Mesendoderm (in vitro differentiated cells): ENCODE results near the gene THBS4.
A peak's percentile ranks its signal among the peaks of the same experiment; 100 is the strongest.

ENCODE experiments used
- DNase-seq: peaks from one replicate; pipeline ENCODE4 v3.0.0; 2013
- H2AK5ac ChIP-seq: 2 replicates; pipeline ENCODE4 v1.6.1; 2013; ENCODE audit warnings: low read length, inconsistent platforms
- H2BK120ac ChIP-seq: 2 replicates; pipeline ENCODE4 v1.6.1; 2013; ENCODE audit warnings: low read depth, mild to moderate bottlenecking, low read length, moderate library complexity, mixed read lengths
- H2BK15ac ChIP-seq: replicated peaks from 2 replicates; pipeline ENCODE4 v1.6.1; 2013; ENCODE audit warnings: low read depth, mild to moderate bottlenecking, moderate library complexity
- H2BK5ac ChIP-seq: 2 replicates; pipeline ENCODE4 v1.6.1; 2013; ENCODE audit warnings: low read length, inconsistent platforms
- H3K18ac ChIP-seq: 2 replicates; pipeline ENCODE4 v1.6.1; 2013; ENCODE audit warnings: mild to moderate bottlenecking, low read length, mixed read lengths
- H3K23ac ChIP-seq: one replicate; pipeline ENCODE4 v1.6.1; 2013; ENCODE audit warnings: low read length
- H3K27ac ChIP-seq: 2 replicates; pipeline ENCODE4 v1.5.1; 2013; ENCODE audit warnings: low read depth, mild to moderate bottlenecking, inconsistent platforms, low read length, moderate library complexity
- H3K27me3 ChIP-seq: 2 replicates; pipeline ENCODE4 v1.6.1; 2013; ENCODE audit warnings: low read length, control low read depth, mild to moderate bottlenecking, inconsistent platforms; ENCODE audit not compliant: insufficient read depth, poor library complexity
- H3K36me3 ChIP-seq: 2 replicates; pipeline ENCODE4 v1.6.1; 2013; ENCODE audit warnings: low read length, inconsistent platforms; ENCODE audit not compliant: control insufficient read depth, insufficient read depth
- H3K4ac ChIP-seq: one replicate; pipeline ENCODE4 v1.6.1; 2013; ENCODE audit warnings: low read depth, mild to moderate bottlenecking, low read length, moderate library complexity
- H3K4me1 ChIP-seq: 2 replicates; pipeline ENCODE4 v1.6.1; 2013; ENCODE audit warnings: low read depth, low read length, inconsistent platforms; ENCODE audit not compliant: control insufficient read depth
- H3K4me2 ChIP-seq: 2 replicates; pipeline ENCODE4 v1.6.1; 2013; ENCODE audit warnings: low read length
- H3K4me3 ChIP-seq: 2 replicates; pipeline ENCODE4 v1.5.1; 2013; ENCODE audit warnings: mild to moderate bottlenecking, low read length
- H3K56ac ChIP-seq: one replicate; pipeline ENCODE4 v1.6.1; 2013; ENCODE audit warnings: low read length
- H3K79me1 ChIP-seq: 2 replicates; pipeline ENCODE4 v1.6.1; 2013; ENCODE audit warnings: low read length, inconsistent platforms
- H3K79me2 ChIP-seq: 2 replicates; pipeline ENCODE4 v1.6.1; 2013; ENCODE audit warnings: mild to moderate bottlenecking, low read length; ENCODE audit not compliant: control insufficient read depth, insufficient read depth
- H3K9ac ChIP-seq: 2 replicates; pipeline ENCODE4 v1.6.1; 2013; ENCODE audit warnings: low read length, inconsistent platforms
- H4K5ac ChIP-seq: one replicate; pipeline ENCODE4 v1.6.1; 2013; ENCODE audit warnings: low read length
- H4K8ac ChIP-seq: one replicate; pipeline ENCODE4 v1.6.1; 2013; ENCODE audit warnings: low read depth, mild to moderate bottlenecking, control low read depth, low read length, moderate library complexity
- WGBS: extraction: QIAGEN DNeasy Blood & Tissue Kit; methylation state at CpG from one replicate; pipeline ENCODE4 v1.1.7; 2013; ENCODE audit warnings: low lambda C conversion rate, missing lambda C conversion rate; ENCODE audit not compliant: insufficient coverage; ENCODE audit errors: extremely low coverage; 5-methylcytosine and 5-hydroxymethylcytosine counted together

THBS4 gene

GRCh38 chr5:80054682-80055081, 19.5 kb downstream of the THBS4 start:
- Histone ChIP-seq H2BK5ac (no peak overlapping the region), H3K23ac (no peak overlapping the region), H3K4me2 (no peak overlapping the region), H3K4me1 (no peaks in the 10 kb centered on the region), H2AK5ac (no peak overlapping the region), H3K4ac (no peak overlapping the region), H2BK15ac (no peak overlapping the region), H3K18ac (no peak overlapping the region), H2BK120ac (no peak overlapping the region), H3K79me2 (no peaks in the 10 kb centered on the region), H3K36me3 (no peaks in the 10 kb centered on the region), H3K27me3 (no peaks in the 10 kb centered on the region), H3K9ac (no peak overlapping the region), H3K4me3 (no peak overlapping the region), H3K27ac (no peak overlapping the region), H3K56ac (no peak overlapping the region), H4K5ac (no peak overlapping the region), H4K8ac (no peak overlapping the region), H3K79me1 (no peaks in the 10 kb centered on the region)
- no CpG with 5 or more reads among the region's 5 CpGs for WGBS
- no peak for DNase-seq

- Histone ChIP-seq H3K4me3 (no peak overlapping the region), H3K79me2 (no peaks in the 10 kb centered on the region), H2BK5ac (no peak overlapping the region), H2AK5ac (no peak overlapping the region), H3K56ac (no peak overlapping the region), H3K27ac (no peak overlapping the region), H3K23ac (peak overlapping the region; percentile 66), H3K18ac (no peak overlapping the region), H4K5ac (no peak overlapping the region), H3K4me1 (no peaks in the 10 kb centered on the region), H3K9ac (no peak overlapping the region), H3K4me2 (no peak overlapping the region), H3K79me1 (no peaks in the 10 kb centered on the region), H3K27me3 (no peaks in the 10 kb centered on the region), H2BK15ac (no peak overlapping the region), H4K8ac (no peak overlapping the region), H3K36me3 (no peaks in the 10 kb centered on the region), H2BK120ac (no peak overlapping the region), H3K4ac (no peak overlapping the region)
- peak; percentile 16 for DNase-seq
- WGBS = no CpG with 5 or more reads among the region's 11 CpGs
Observed at GRCh38 chr5:80055491-80056170, 20.5 kb downstream of the THBS4 start.

- H3K56ac ChIP-seq = no peak overlapping the region
- H3K4me2 ChIP-seq = no peak overlapping the region
- no peak overlapping the region for H2AK5ac ChIP-seq
- no peak overlapping the region for H2BK120ac ChIP-seq
- no peak overlapping the region for H2BK5ac ChIP-seq
- no peak overlapping the region for H3K27ac ChIP-seq
- no peak overlapping the region for H3K4ac ChIP-seq
- H3K9ac ChIP-seq = no peak overlapping the region
- no peak overlapping the region for H3K23ac ChIP-seq
- no peak overlapping the region for H2BK15ac ChIP-seq
- H4K5ac ChIP-seq = no peak overlapping the region
- no CpG with 5 or more reads among the region's 2 CpGs for WGBS
- H4K8ac ChIP-seq = no peak overlapping the region
- no peaks in the 10 kb centered on the region for H3K79me2 ChIP-seq
- DNase-seq = no peak
- H3K18ac ChIP-seq = no peak overlapping the region
- no peaks in the 10 kb centered on the region for H3K36me3 ChIP-seq
- no peaks in the 10 kb centered on the region for H3K4me1 ChIP-seq
- H3K79me1 ChIP-seq = no peaks in the 10 kb centered on the region
- no peak overlapping the region for H3K4me3 ChIP-seq
- no peaks in the 10 kb centered on the region for H3K27me3 ChIP-seq
Observed at GRCh38 chr5:80057099-80057498, 22.0 kb downstream of the THBS4 start.

- Histone ChIP-seq H4K8ac (no peak overlapping the region), H2BK120ac (no peak overlapping the region), H3K4me1 (no peaks in the 10 kb centered on the region), H3K4me3 (no peak overlapping the region), H3K79me2 (no peaks in the 10 kb centered on the region), H3K27ac (no peak overlapping the region), H3K9ac (no peak overlapping the region), H2BK15ac (no peak overlapping the region), H3K36me3 (no peaks in the 10 kb centered on the region), H2BK5ac (no peak overlapping the region), H3K4ac (no peak overlapping the region), H3K27me3 (no peaks in the 10 kb centered on the region), H3K79me1 (no peaks in the 10 kb centered on the region), H3K23ac (no peak overlapping the region), H3K18ac (no peak overlapping the region), H4K5ac (no peak overlapping the region), H2AK5ac (no peak overlapping the region), H3K4me2 (no peak overlapping the region), H3K56ac (no peak overlapping the region)
- no peak for DNase-seq
- no CpG with 5 or more reads among the region's 2 CpGs for WGBS
Observed at GRCh38 chr5:80057921-80058320, 22.8 kb downstream of the THBS4 start.

GRCh38 chr5:80059354-80059980, 24.3 kb downstream of the THBS4 start:
- Histone ChIP-seq H3K9ac (no peak overlapping the region), H2BK5ac (no peak overlapping the region), H3K56ac (no peak overlapping the region), H2BK15ac (no peak overlapping the region), H4K5ac (no peak overlapping the region), H3K27ac (no peak overlapping the region), H3K79me1 (no peaks in the 10 kb centered on the region), H3K4me1 (no peaks in the 10 kb centered on the region), H3K23ac (no peak overlapping the region), H2BK120ac (no peak overlapping the region), H3K4me2 (no peak overlapping the region), H3K4ac (no peak overlapping the region), H4K8ac (no peak overlapping the region), H3K18ac (no peak overlapping the region), H3K79me2 (no peaks in the 10 kb centered on the region), H3K27me3 (no peaks in the 10 kb centered on the region), H3K36me3 (no peaks in the 10 kb centered on the region), H3K4me3 (no peak overlapping the region), H2AK5ac (no peak overlapping the region)
- no peak for DNase-seq
- no CpG with 5 or more reads among the region's 18 CpGs for WGBS

GRCh38 chr5:80060966-80061365, 25.8 kb downstream of the THBS4 start:
- Histone ChIP-seq H3K18ac (no peak overlapping the region), H4K8ac (no peak overlapping the region), H2AK5ac (no peak overlapping the region), H3K23ac (no peak overlapping the region), H2BK120ac (no peak overlapping the region), H4K5ac (no peak overlapping the region), H3K56ac (no peak overlapping the region), H3K9ac (no peak overlapping the region), H3K79me1 (no peaks in the 10 kb centered on the region), H3K27ac (no peak overlapping the region), H3K79me2 (no peaks in the 10 kb centered on the region), H3K36me3 (no peaks in the 10 kb centered on the region), H3K27me3 (no peaks in the 10 kb centered on the region), H3K4me3 (no peak overlapping the region), H3K4me2 (no peak overlapping the region), H2BK15ac (no peak overlapping the region), H3K4ac (no peak overlapping the region), H3K4me1 (no peaks in the 10 kb centered on the region), H2BK5ac (no peak overlapping the region)
- no peak for DNase-seq
- no CpG with 5 or more reads among the region's 4 CpGs for WGBS
